ENCODE measurements around the gene TPX2.
"Not testable (repeated sequence)": the region's sequence is repeated elsewhere in the genome, so short reads cannot be mapped to it uniquely, and the experiment has no call there.

TPX2 gene

DNA sequence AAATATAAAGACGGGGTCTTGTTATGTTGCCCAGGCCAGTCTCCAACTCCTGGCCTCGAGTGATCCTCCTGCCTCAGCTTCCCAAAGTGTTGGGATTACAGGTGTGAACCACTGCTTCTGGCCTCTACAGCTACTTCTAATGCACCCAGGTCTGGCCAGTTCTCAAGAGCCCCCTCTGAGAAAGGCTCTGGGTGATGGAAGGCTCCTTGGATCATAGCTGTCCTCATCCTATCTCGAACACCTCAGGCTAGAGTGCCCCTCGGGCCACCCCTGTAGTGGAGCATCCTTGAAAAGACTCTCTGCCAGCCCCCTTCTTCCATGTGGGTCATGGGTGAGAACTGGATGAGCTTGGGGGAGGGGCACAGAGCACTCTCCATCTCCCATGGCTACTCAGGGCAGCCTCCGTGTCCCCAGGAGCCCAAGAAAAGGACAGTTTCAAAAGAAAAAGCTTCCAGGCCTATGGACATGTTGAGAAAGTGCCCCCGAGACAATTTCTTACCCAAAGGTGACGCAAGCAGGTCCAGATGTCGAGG lies 79.4 kb downstream of the TPX2 start:
- no peak for FAIRE-seq

- FAIRE-seq = no peak
These were observed 80.1 kb downstream of the TPX2 start, which contains the start of gene MYLK2 for GRCh38 chr20:31819083-31819784. TSS of gene MYLK2 (plus strand) at chr20:31819356. CDS start at chr20:31819581, 225 bp downstream.

GRCh38 chr20:31820228-31820627 lies 81.1 kb downstream of the TPX2 start:
- no peak for FAIRE-seq

DNA sequence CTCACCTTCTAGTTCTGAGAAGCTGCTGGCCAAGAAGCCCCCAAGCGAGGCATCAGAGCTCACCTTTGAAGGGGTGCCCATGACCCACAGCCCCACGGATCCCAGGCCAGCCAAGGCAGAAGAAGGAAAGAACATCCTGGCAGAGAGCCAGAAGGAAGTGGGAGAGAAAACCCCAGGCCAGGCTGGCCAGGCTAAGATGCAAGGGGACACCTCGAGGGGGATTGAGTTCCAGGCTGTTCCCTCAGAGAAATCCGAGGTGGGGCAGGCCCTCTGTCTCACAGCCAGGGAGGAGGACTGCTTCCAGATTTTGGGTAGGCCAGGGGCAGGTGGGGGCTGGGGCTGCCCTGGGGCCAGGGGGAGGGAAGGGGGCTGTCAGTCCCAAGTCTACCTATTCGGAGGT lies 82.3 kb downstream of the TPX2 start:
- FAIRE-seq = no peak

- no peak for FAIRE-seq
These were observed 83.6 kb downstream of the TPX2 start for GRCh38 chr20:31822421-31823330.

GRCh38 chr20:31823360-31824124 lies 84.5 kb downstream of the TPX2 start:
- FAIRE-seq = no peak

DNA sequence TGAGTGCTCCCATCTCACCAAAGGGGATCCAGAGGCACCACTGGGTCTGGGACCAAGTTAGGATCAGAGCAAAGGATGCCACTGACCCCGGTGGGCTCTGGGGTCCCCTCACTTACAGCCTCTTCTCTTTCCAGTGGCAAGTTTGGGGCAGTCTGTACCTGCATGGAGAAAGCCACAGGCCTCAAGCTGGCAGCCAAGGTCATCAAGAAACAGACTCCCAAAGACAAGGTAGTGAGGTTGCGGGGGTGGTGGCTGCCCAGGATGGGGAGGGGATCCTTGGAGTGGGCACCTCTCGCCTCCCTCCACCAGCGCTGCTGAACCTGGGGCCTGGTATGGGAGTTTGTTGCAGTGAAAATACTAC lies 85.0 kb downstream of the TPX2 start:
- FAIRE-seq = no peak

- no peak for FAIRE-seq
These were observed 85.6 kb downstream of the TPX2 start for GRCh38 chr20:31824554-31825313.

DNA sequence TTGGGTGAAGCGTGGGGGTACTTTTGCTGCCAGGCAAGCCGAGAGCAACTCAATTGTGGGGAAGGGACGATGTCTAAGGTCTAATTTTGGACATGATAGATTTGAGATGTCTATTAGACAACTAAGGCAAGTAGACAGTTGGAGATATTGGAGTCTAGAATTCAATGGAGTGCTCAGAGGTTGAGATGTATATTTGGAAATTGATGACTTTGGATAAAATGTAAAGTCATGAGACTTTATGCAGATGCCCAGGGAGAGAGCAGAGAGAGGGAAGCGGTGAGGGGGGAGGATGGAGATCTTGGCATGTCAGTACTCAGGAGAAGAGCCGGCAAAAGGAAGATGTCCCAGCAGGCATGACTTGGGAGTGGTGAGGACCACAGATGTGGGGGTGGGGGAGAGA lies 87.0 kb downstream of the TPX2 start:
- FAIRE-seq = no peak

GRCh38 chr20:31827059-31827458 lies 88.0 kb downstream of the TPX2 start:
- FAIRE-seq = no peak

DNA sequence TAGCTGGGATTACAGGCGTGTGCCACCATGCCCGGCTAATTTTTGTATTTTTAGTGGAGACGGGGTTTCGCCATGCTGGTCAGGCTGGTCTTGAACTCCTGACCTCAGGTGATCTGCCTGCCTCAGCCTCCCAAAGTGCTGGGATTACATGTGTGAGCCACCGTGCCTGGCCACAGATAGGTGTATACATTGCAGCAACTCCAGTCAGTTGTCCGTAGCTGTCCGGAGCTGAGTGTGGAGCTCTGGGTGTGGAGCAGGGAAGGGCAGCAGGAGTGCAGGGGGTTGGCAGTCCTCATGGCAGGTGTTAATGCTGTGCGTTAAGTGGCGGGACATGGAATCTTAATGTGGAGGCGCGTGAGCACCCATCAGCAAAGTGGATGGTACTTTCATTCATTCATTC lies 88.9 kb downstream of the TPX2 start:
- FAIRE-seq = not testable (repeated sequence)

DNA sequence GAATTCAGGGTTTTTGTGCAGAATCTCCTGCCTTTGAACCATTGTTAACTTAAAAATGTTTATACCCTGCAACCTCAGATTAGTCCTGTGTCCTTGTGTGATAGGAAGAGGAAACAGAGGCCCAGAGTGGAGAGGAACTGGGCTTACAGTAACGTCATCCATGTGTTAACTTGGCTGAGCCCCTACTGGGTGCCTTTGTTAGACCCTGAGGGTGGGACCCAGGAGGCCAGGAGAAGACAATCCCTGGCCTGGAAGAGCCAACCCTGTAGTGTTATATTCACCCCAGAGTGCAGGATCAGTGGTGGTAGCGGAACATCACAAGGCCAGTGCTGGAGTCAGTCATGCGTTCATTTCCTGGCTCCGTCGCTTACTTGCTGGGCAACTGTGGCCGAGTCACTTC lies 90.6 kb downstream of the TPX2 start:
- no peak for FAIRE-seq

- no peak for FAIRE-seq
These were observed 91.4 kb downstream of the TPX2 start for GRCh38 chr20:31830406-31830981.

GRCh38 chr20:31831211-31831610 lies 92.1 kb downstream of the TPX2 start:
- no peak for FAIRE-seq

GRCh38 chr20:31831771-31832306 lies 92.7 kb downstream of the TPX2 start:
- FAIRE-seq = no peak

DNA sequence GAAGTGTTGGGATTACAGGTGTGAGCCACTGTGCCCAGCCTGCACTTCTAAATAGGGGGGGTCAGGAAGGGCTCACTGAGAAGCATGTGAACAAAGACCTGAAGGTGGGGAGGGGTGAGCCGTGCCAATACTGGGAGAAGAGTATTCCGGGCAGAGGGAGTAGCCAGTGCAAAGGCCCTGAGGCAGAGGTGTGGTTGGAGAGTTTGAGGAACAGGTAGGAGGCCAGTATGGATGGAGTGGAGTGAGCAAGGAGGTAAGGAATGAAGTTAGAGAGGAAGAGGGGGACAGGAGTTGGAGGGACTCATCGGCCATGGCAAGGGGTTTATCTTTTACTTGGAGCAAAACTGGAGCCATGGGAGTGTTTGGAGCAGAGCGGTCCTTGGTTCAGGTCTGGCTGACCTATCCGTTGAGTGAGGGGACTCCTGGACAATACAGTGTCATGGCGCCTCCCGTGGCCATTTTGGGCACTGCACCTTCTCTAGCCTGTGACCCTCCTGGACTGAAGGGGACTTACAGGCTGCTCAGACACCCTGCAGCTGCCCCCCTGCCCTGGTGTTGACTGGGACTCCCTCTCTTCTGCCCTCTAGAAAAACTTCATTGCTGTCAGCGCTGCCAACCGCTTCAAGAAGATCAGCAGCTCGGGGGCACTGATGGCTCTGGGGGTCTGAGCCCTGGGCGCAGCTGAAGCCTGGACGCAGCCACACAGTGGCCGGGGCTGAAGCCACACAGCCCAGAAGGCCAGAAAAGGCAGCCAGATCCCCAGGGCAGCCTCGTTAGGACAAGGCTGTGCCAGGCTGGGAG lies 94.2 kb downstream of the TPX2 start:
- no peak for FAIRE-seq

GRCh38 chr20:31833931-31834521 lies 94.9 kb downstream of the TPX2 start:
- FAIRE-seq = no peak

GRCh38 chr20:31835554-31835953 lies 96.5 kb downstream of the TPX2 start:
- no peak for FAIRE-seq

- no peak for FAIRE-seq
These were observed 97.1 kb downstream of the TPX2 start for GRCh38 chr20:31835977-31836852.

Measured in TTC549 (cell line).